Stimulated activated CD8-positive, alpha-beta memory T cell treated with anti-CD3 and anti-CD28 coated beads, Interleukin-7, amount 100 ng/mL, for 1 hour (primary cell): ENCODE measurements around the gene DIRAS2.

ENCODE experiments used
- DNase-seq, 2 donors: peaks; one replicate each; pipeline ENCODE4 v3.0.0-alpha.2; 2020; ENCODE audit warnings: low read depth in 2 of 2

DIRAS2 gene

GRCh38 chr9:90612957-90613356, 29.7 kb downstream of the DIRAS2 start:
- no peak for DNase-seq

DNA sequence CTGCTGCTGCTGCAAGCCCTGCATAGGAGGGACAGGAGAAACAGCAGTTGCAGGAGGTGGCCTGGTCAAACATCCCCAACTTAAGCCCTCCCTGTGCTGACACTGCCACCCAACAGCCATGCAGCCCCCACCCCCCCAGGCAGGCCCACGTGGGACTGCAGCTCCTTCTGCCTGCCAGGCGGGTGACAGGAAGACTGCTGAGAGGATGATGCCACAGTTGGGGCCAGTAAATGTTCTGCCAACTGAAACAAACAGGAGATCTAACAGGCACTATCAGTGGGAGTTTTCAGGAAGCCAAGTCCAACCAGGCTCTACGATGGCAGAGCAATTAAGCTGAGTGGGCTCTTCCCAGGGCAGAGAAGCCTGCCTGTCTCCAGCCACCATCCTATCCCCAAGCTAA, 31.1 kb downstream of the DIRAS2 start:
- no peak for DNase-seq

GRCh38 chr9:90611121-90611520, 31.5 kb downstream of the DIRAS2 start:
- no peak for DNase-seq

- no peak for DNase-seq
Measured at GRCh38 chr9:90607701-90608516, 34.7 kb downstream of the DIRAS2 start.

GRCh38 chr9:90600029-90600428, 42.6 kb downstream of the DIRAS2 start:
- no peak for DNase-seq

GRCh38 chr9:90598191-90598590, 44.4 kb downstream of the DIRAS2 start:
- no peak for DNase-seq

GRCh38 chr9:90593646-90594045, 49.0 kb downstream of the DIRAS2 start:
- no peak for DNase-seq

- no peak for DNase-seq
Measured at GRCh38 chr9:90580576-90580975, 62.0 kb downstream of the DIRAS2 start.

DNA sequence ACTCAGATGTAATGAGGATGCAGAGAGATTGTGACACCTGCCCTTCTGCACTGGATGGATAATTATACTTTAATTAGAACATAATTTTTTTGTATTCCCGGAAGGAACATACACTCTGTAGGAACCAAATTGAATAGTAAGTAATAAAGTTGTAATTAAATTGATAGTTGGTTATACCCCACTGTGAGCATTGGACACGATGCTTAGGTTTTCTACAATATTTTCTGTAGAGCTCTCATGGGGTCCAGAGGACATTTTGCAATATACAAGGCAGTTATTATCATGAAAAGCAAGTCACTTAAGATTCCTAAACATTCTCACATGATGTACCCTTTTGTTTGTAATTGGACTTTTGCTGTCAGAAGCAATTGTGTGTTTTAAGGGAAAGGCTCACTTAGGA, 63.4 kb downstream of the DIRAS2 start:
- DNase-seq: no peak

GRCh38 chr9:90578126-90578815, 64.4 kb downstream of the DIRAS2 start:
- DNase-seq: no peak

DNA sequence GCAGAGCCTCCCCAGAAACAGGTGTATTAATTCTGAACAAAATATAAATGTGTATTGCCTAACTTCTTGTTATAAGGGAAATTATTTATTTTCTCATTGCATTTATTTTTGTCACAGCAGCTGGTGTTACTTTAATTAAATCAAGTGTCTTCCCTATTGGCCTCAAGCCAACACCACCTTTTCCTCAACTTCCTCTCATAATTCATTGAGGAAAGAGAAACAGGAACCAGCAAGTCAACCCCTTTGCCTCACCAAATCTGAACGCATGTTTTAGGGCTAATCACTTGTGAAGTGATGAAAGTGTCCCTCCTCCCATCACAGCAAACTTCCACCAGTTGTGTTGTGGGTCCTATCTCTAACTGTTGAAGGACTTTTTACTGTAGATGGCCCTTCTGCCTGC, 73.1 kb downstream of the DIRAS2 start:
- DNase-seq: no peak

GRCh38 chr9:90568667-90569066, 74.0 kb downstream of the DIRAS2 start:
- DNase-seq: no peak

GRCh38 chr9:90562229-90562628, 80.4 kb downstream of the DIRAS2 start:
- DNase-seq: no peak
